ENCODE measurements around the gene CYP2C19.

CYP2C19 gene

DNA sequence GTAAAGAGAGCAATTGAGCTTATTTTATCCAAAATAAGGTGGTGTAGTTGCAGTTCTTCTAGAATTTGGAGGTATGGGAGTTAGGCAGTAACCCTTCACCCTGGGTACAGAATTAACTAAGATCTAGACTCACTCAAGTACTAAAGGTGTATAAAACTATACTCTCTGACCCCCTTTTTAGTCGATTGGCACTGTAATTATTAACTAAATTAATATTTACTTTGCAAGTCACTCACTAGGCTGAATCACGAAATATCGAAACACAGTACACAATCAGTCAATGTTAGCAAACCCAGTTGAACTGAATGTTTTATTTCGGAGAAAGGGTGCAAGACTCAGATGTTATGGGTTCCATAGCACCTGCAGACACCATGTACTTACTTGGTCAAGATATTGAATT, 14.6 kb upstream of the CYP2C19 start:
- ChIA-PET CTCF (no interaction called here), POLR2A (no interaction called here)
- Histone ChIP-seq H3K27ac (ENCODE audit: extremely low read depth, low read depth, low read length) (no peak overlapping the region), H3K4me1 (ENCODE audit: control insufficient read depth, insufficient read depth, low read length) (no peaks in the 10 kb centered on the region), H3K9me3 (ENCODE audit: control insufficient read depth, insufficient read depth, low read depth, low read length) (no peaks in the 10 kb centered on the region), H3K4me3 (ENCODE audit: low read depth, low read length) (no peak overlapping the region), H3K36me3 (ENCODE audit: control insufficient read depth in 2 of 2, insufficient read depth in 1 of 2, low read length in 2 of 2) (no peaks in the 10 kb centered on the region)
- TF ChIP-seq TRIM28 (IDR thresholded peaks at IDR 0.05; ENCODE audit: borderline replicate concordance, low read length) (no peak), ZNF341 (tag by site-specific recombination; IDR thresholded peaks at IDR 0.05; ENCODE audit: low read depth) (no peak), ZNF416 (tag by site-specific recombination; IDR thresholded peaks at IDR 0.05) (no peak), ZNF155 (tag by site-specific recombination; IDR thresholded peaks at IDR 0.05) (no peak), HIC1 (tag by site-specific recombination; IDR thresholded peaks at IDR 0.05) (no peak), ZNF510 (tag by site-specific recombination; IDR thresholded peaks at IDR 0.05; ENCODE audit: insufficient replicate concordance) (no peak), ZNF830 (tag by site-specific recombination; IDR thresholded peaks at IDR 0.05; ENCODE audit: low read depth) (no peak), ZNF404 (tag by site-specific recombination; IDR thresholded peaks at IDR 0.05) (no peak), ZNF501 (tag by site-specific recombination; IDR thresholded peaks at IDR 0.05) (no peak), SP2 (tag by site-specific recombination; IDR thresholded peaks at IDR 0.05) (no peak), BCL11B (tag by site-specific recombination; IDR thresholded peaks at IDR 0.05; ENCODE audit: low read depth) (no peak)
- TF ChIP-seq, protein P1, sequence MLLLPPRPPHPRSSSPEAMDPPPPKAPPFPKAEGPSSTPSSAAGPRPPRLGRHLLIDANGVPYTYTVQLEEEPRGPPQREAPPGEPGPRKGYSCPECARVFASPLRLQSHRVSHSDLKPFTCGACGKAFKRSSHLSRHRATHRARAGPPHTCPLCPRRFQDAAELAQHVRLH (tag by site-specific recombination; IDR thresholded peaks at IDR 0.05), result no peak

DNA sequence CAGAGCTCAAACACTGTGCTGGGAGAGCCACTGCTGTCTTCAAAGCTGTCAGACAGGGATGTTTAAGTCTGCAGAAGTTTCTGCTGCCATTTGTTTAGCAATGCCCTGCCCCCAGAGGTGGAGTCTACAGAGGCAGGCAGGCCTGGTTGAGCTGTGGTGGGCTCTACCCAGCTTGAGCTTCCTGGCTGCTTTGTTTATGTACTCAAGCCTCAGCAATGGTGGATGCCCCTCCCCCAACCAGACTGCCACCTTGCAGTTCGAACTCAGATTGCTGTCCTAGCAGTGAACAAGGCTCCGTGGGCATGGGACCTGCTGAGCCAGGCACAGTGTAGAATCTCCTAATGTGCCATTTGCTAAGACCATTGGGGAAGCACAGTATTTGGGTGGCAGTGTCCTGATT, 4.6 kb upstream of the CYP2C19 start:
- no peak overlapping the region for H3K4me3 ChIP-seq (ENCODE audit: low read depth, low read length)
- H3K27ac ChIP-seq (ENCODE audit: extremely low read depth, low read depth, low read length), result no peak overlapping the region
- no peaks in the 10 kb centered on the region for H3K9me3 ChIP-seq (ENCODE audit: control insufficient read depth, insufficient read depth, low read depth, low read length)
- H3K4me1 ChIP-seq (ENCODE audit: control insufficient read depth, insufficient read depth, low read length), result no peaks in the 10 kb centered on the region
- H3K36me3 ChIP-seq (ENCODE audit: control insufficient read depth in 2 of 2, insufficient read depth in 1 of 2, low read length in 2 of 2), result no peaks in the 10 kb centered on the region
- no peak for TF ChIP-seq TRIM28 (IDR thresholded peaks at IDR 0.05; ENCODE audit: borderline replicate concordance, low read length)
- TF ChIP-seq ZNF692 (tag by site-specific recombination; IDR thresholded peaks at IDR 0.05), result no peak
- no peak for TF ChIP-seq ZBTB8A (tag by site-specific recombination; IDR thresholded peaks at IDR 0.05)
- TF ChIP-seq KLF8 (tag by site-specific recombination; IDR thresholded peaks at IDR 0.05), result no peak
- TF ChIP-seq ZNF404 (tag by site-specific recombination; IDR thresholded peaks at IDR 0.05), result no peak
- TF ChIP-seq HOXD13 (CRISPR knock-in tag; IDR thresholded peaks at IDR 0.05; ENCODE audit: borderline replicate concordance), result no peak
- TF ChIP-seq FEZF1 (tag by site-specific recombination; IDR thresholded peaks at IDR 0.05), result no peak
- TF ChIP-seq ZNF214 (tag by site-specific recombination; IDR thresholded peaks at IDR 0.05; ENCODE audit: borderline replicate concordance), result no peak
- no peak for TF ChIP-seq EGR2 (tag by site-specific recombination; IDR thresholded peaks at IDR 0.05; ENCODE audit: low read depth)
- no peak for TF ChIP-seq ZNF223 (tag by site-specific recombination; IDR thresholded peaks at IDR 0.05)
- no peak for TF ChIP-seq ZNF558 (tag by site-specific recombination; IDR thresholded peaks at IDR 0.05)
- no peak for TF ChIP-seq ZNF544 (tag by site-specific recombination; IDR thresholded peaks at IDR 0.05)
- no peak for TF ChIP-seq REPIN1 (tag by site-specific recombination; IDR thresholded peaks at IDR 0.05; ENCODE audit: low read depth)
- no peak for TF ChIP-seq ZNF274 (IDR thresholded peaks at IDR 0.05; ENCODE audit: low read length)
- no peak for TF ChIP-seq ZNF274 (tag by site-specific recombination; IDR thresholded peaks at IDR 0.05; ENCODE audit: borderline replicate concordance)
- TF ChIP-seq ZSCAN16 (tag by site-specific recombination; IDR thresholded peaks at IDR 0.05), result no peak
- TF ChIP-seq ZNF280D (tag by site-specific recombination; IDR thresholded peaks at IDR 0.05), result no peak
- no peak for TF ChIP-seq MEIS1 (CRISPR knock-in tag; IDR thresholded peaks at IDR 0.05; ENCODE audit: borderline replicate concordance)
- TF ChIP-seq ZNF140 (tag by site-specific recombination; IDR thresholded peaks at IDR 0.05), result no peak
- no peak for TF ChIP-seq ZSCAN4 (tag by site-specific recombination; IDR thresholded peaks at IDR 0.05)
- ChIA-PET POLR2A (no interaction called here), CTCF (no interaction called here)
